Activated CD8-positive, alpha-beta T cell treated with anti-CD3 and anti-CD28 coated beads for 36 hours (primary cell): Measurements from ENCODE around the gene TNP1. TPM values are rescaled to one million over a fixed set of nuclear protein-coding genes. Genes with fewer than 3 reads are reported as not detected.

Source experiments
- ATAC-seq: fragments of 200-7000 bp; cut with Tn5 transposase; one replicate; pipeline ENCODE4 v1.10.0; 2021; ENCODE audit warnings: mild to moderate bottlenecking, moderate library complexity
- CTCF ChIA-PET: fragments of 350-600 bp; sonication (Branson Sonifier 250); formaldehyde crosslinking; loops from one replicate; lab custom pipeline; 2021; ENCODE audit warnings: antibody characterized with exemption; lab: Charles Lee
- POLR2A ChIA-PET: fragments of 350-600 bp; sonication (Branson Sonifier 250); formaldehyde crosslinking; loops from one replicate; lab custom pipeline; 2021; ENCODE audit warnings: antibody characterized with exemption; lab: Charles Lee
- DNase-seq: peaks from one replicate; pipeline ENCODE4 v3.0.0-alpha.2; 2020
- H3K27ac Mint-ChIP-seq: one replicate; pipeline ENCODE4 v1.8.0; 2021; ENCODE audit warnings: mild to moderate bottlenecking, mixed read lengths
- H3K27me3 Mint-ChIP-seq: one replicate; pipeline ENCODE4 v1.8.0; 2021; ENCODE audit warnings: mixed read lengths
- H3K36me3 Mint-ChIP-seq: one replicate; pipeline ENCODE4 v1.8.0; 2021; ENCODE audit warnings: low read depth, mixed read lengths
- H3K4me1 Mint-ChIP-seq: one replicate; pipeline ENCODE4 v1.8.0; 2021; ENCODE audit warnings: low read depth, mixed read lengths
- H3K4me3 Mint-ChIP-seq: one replicate; pipeline ENCODE4 v1.8.0; 2021; ENCODE audit warnings: mild to moderate bottlenecking, moderate library complexity, mixed read lengths
- H3K9me3 Mint-ChIP-seq: one replicate; pipeline ENCODE4 v1.8.0; 2021; ENCODE audit warnings: mixed read lengths
- CTCF ChIP-seq: fragments of 200-600 bp; IDR thresholded peaks from one replicate; pipeline ENCODE4 v1.8.0; 2022; ENCODE audit warnings: antibody characterized with exemption, mild to moderate bottlenecking
- intact Hi-C: fragments of 100-400 bp; cut with micrococcal nuclease; formaldehyde crosslinking; loops from one replicate; pipeline ENCODE4 v1.10.0; 2022
- total RNA-seq, 2 experiments: library from RNA; stranded (reverse); gene quantifications; one replicate each; pipeline ENCODE4 v1.2.3, GENCODE V29; 2021

The TNP1 gene, protein sequence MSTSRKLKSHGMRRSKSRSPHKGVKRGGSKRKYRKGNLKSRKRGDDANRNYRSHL
- not detected for total RNA-seq

- ChIA-PET POLR2A (no interaction called here), CTCF (no interaction called here)
- Mint-ChIP-seq H3K27me3 (peaks cover 5% of the 10 kb centered on the region), H3K4me3 (no peak within 1 kb of the TSS), H3K36me3 (no peaks in the 10 kb centered on the region), H3K4me1 (peaks cover 29% of the 10 kb centered on the region), H3K9me3 (no peaks in the 10 kb centered on the region), H3K27ac (peak within 1 kb of the TSS; percentile 74)
- ATAC-seq (no peak), DNase-seq (no peak)
- intact Hi-C loops = no loop called here
- TF ChIP-seq CTCF = no peak
Measured at GRCh38 chr2:216859944-216860343, at the start of gene TNP1. Gene TNP1, minus strand, starts transcription at chr2:216860064. Its CDS starts 30 bp downstream, at chr2:216860034.

DNA sequence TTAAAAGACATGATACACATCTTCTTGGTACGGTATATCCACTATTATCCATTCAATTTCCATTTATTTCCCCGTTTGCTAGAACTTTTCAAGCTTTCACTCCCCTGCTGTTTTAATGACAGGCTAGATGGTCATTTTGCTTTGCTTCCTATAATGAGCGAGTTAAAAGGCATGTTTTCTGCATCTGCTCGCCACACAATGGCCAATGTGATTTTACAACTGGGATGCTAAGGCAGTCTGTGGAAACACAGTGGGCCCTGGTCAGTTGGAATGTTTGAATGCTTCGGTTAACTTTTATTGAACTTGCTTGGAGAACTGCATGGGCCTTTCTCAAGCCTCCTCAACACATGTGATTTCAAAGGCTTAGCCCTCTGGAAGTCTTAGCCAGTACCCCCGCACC, 48.4 kb upstream of the TNP1 start:
- DNase-seq (no peak), ATAC-seq (no peak)
- ChIA-PET CTCF (interaction anchor here (1.1 kb wide), 1 partner anchor 20 kb away, joined by 3 read pairs; no protein-coding TSS in a partner anchor), POLR2A (no interaction called here)
- Mint-ChIP-seq H3K27me3 (peaks cover 3% of the 10 kb centered on the region), H3K36me3 (no peaks in the 10 kb centered on the region), H3K4me1 (peaks cover 5% of the 10 kb centered on the region), H3K9me3 (peaks cover 7% of the 10 kb centered on the region), H3K27ac (no peak overlapping the region), H3K4me3 (no peak overlapping the region)
- no peak for TF ChIP-seq CTCF
- intact Hi-C loops = no loop called here

DNA sequence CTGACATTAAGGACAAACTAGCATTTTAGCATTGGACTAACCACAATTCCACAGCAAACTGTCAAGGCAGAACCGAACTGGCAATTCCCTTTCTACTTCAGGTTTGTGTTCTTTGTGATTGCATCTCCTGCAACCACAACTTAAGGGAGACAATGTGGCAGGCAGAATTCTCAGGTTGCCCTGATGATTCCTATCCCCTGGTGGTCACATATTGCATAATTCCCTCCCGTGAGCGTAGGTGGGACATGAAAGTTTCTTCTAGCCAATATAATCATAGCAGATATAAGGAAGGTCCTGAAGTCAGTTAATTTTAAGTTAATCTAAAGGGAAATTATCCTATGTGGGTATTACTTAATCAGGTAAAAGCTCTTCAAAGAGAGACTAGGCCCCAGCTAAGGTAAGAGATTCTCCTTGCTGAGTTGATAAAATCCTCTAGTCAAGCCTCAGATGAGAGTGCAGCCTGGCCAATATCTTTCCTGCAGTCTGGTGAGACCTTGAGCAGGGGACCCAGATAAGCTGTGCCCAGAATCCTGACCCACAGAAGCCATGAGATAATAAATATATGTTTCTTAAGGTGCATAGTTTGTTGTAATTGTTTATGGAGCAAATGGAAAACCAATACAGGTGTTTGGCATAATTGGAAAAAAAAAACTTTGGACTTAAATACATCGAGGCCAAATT, 45.9 kb upstream of the TNP1 start:
- ATAC-seq = no peak
- ChIA-PET POLR2A (no interaction called here), CTCF (no interaction called here)
- H3K27me3 Mint-ChIP-seq = peaks cover 3% of the 10 kb centered on the region
- no peak for DNase-seq
- H3K27ac Mint-ChIP-seq = no peak overlapping the region
- no peaks in the 10 kb centered on the region for H3K36me3 Mint-ChIP-seq
- no peak for TF ChIP-seq CTCF
- peaks cover 5% of the 10 kb centered on the region for H3K4me1 Mint-ChIP-seq
- no peak overlapping the region for H3K4me3 Mint-ChIP-seq
- intact Hi-C loops = no loop called here
- H3K9me3 Mint-ChIP-seq = peaks cover 16% of the 10 kb centered on the region

DNA sequence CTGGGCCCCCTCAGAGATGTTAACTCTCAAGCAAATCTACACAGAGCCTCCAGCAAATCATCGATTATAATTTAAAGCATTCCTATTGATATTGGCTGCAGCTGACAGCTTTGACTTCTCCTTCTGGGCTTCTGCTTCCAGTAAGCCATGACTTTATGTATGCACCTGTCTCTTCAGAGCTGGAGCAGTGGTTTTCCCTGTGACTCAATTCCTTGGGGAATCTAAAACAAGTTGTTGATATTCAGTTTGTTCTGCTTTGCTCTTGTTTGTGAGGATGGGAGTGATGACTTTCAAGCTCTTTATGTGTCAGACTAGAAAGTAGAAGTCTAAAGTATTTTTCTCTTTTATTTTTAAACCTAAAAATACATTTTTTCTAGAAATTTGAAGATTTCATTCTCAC, 45.1 kb upstream of the TNP1 start:
- ChIA-PET POLR2A (no interaction called here), CTCF (no interaction called here)
- Mint-ChIP-seq H3K36me3 (no peaks in the 10 kb centered on the region), H3K4me1 (peaks cover 5% of the 10 kb centered on the region), H3K4me3 (no peak overlapping the region), H3K9me3 (peaks cover 16% of the 10 kb centered on the region), H3K27ac (no peak overlapping the region), H3K27me3 (peaks cover 6% of the 10 kb centered on the region)
- TF ChIP-seq CTCF = no peak
- DNase-seq (no peak), ATAC-seq (no peak)
- intact Hi-C loops = no loop called here

DNA sequence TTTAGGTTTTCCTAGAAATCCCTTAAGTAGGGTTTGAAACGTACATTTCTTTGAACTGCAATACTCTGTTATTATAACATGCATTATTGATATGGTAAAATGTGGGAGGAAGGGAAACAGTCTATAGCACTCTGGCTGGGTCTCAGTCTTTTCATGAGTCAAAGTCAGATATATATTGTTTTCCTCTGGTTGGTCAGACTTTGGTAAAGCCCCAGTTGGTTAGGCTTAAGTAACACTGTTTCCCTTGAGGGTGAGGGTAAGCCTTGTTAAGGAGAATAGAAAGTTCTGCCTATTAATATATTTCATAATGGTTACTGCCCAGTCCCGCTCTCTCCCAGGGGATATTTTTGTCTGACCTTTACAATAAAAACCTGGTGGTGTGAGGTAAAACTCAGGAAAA, 44.7 kb upstream of the TNP1 start:
- peak; percentile 67 for ATAC-seq
- DNase-seq = no peak
- H3K27me3 Mint-ChIP-seq = peaks cover 6% of the 10 kb centered on the region
- intact Hi-C loops = no loop called here
- H3K4me1 Mint-ChIP-seq = peaks cover 5% of the 10 kb centered on the region
- POLR2A ChIA-PET = no interaction called here
- H3K36me3 Mint-ChIP-seq = no peaks in the 10 kb centered on the region
- H3K4me3 Mint-ChIP-seq = no peak overlapping the region
- no peak overlapping the region for H3K27ac Mint-ChIP-seq
- H3K9me3 Mint-ChIP-seq = peaks cover 16% of the 10 kb centered on the region
- no peak for TF ChIP-seq CTCF
- CTCF ChIA-PET = no interaction called here
